PC-9 (cell line): Measurements from ENCODE around the gene CSF3R.

Experiments used
- EZH2 ChIP-seq: fragments of 200-600 bp; sonication (generic); IDR thresholded peaks from 2 replicates; pipeline ENCODE4 v1.8.0; 2017; ENCODE audit warnings: antibody characterized with exemption, low read depth
- TF ChIP-seq, protein P1 (sequence below): fragments of 200-600 bp; sonication (generic); conservative IDR thresholded peaks from 2 replicates; pipeline ENCODE4 v1.6.1; 2017; ENCODE audit warnings: mixed run types, antibody characterized with exemption, mild to moderate bottlenecking, moderate library complexity

GRCh38 chr1:36432616-36433015 lies 50.1 kb downstream of the CSF3R start:
- TF ChIP-seq, protein P1, sequence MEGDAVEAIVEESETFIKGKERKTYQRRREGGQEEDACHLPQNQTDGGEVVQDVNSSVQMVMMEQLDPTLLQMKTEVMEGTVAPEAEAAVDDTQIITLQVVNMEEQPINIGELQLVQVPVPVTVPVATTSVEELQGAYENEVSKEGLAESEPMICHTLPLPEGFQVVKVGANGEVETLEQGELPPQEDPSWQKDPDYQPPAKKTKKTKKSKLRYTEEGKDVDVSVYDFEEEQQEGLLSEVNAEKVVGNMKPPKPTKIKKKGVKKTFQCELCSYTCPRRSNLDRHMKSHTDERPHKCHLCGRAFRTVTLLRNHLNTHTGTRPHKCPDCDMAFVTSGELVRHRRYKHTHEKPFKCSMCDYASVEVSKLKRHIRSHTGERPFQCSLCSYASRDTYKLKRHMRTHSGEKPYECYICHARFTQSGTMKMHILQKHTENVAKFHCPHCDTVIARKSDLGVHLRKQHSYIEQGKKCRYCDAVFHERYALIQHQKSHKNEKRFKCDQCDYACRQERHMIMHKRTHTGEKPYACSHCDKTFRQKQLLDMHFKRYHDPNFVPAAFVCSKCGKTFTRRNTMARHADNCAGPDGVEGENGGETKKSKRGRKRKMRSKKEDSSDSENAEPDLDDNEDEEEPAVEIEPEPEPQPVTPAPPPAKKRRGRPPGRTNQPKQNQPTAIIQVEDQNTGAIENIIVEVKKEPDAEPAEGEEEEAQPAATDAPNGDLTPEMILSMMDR: no peak
- TF ChIP-seq EZH2: no peak
